ENCODE results near the gene TIMM22.
"Not testable (repeated sequence)": the region's sequence is repeated elsewhere in the genome, so short reads cannot be mapped to it uniquely, and the experiment has no call there.

Gene TIMM22

GRCh38 chr17:973053-973452 is 23.9 kb upstream of the TIMM22 start:
- DNase-seq, result no peak

GRCh38 chr17:974778-975177 is 22.2 kb upstream of the TIMM22 start:
- not testable (repeated sequence) for DNase-seq

- no peak for DNase-seq
These were observed 21.5 kb upstream of the TIMM22 start for GRCh38 chr17:975371-975915.

GRCh38 chr17:976312-976711 is 20.6 kb upstream of the TIMM22 start:
- no peak for DNase-seq

- no peak for DNase-seq
These were observed 19.8 kb upstream of the TIMM22 start for GRCh38 chr17:977166-977565.

- no peak for DNase-seq
These were observed 18.5 kb upstream of the TIMM22 start for GRCh38 chr17:978103-979093.

GRCh38 chr17:979212-979538 is 17.8 kb upstream of the TIMM22 start:
- DNase-seq, result no peak

GRCh38 chr17:979539-980405 is 17.2 kb upstream of the TIMM22 start, which contains the start of gene NXN:
Gene NXN, minus strand, starts transcription at chr17:979776.
- peak; percentile 84 for DNase-seq

- peak; percentile 70 for DNase-seq
These were observed 16.3 kb upstream of the TIMM22 start for GRCh38 chr17:980406-981291.

GRCh38 chr17:981292-981658 is 15.7 kb upstream of the TIMM22 start:
- no peak for DNase-seq

GRCh38 chr17:983921-984320 is 13.0 kb upstream of the TIMM22 start:
- no peak for DNase-seq

- DNase-seq, result no peak
These were observed 10.5 kb upstream of the TIMM22 start for GRCh38 chr17:986322-986929.

GRCh38 chr17:987931-988330 is 9.0 kb upstream of the TIMM22 start:
- no peak for DNase-seq

GRCh38 chr17:988561-988960 is 8.4 kb upstream of the TIMM22 start:
- no peak for DNase-seq

- no peak for DNase-seq
These were observed 4.0 kb upstream of the TIMM22 start for GRCh38 chr17:992933-993332.

GRCh38 chr17:995324-995723 is 1.6 kb upstream of the TIMM22 start:
- DNase-seq, result not testable (repeated sequence)

- no peak for DNase-seq
These were observed 1.2 kb downstream of the TIMM22 start for GRCh38 chr17:998111-998510.

- no peak for DNase-seq
These were observed 3.9 kb downstream of the TIMM22 start for GRCh38 chr17:1000597-1001461.

GRCh38 chr17:1001640-1002411 is 4.9 kb downstream of the TIMM22 start:
- no peak for DNase-seq

- no peak for DNase-seq
These were observed 5.5 kb downstream of the TIMM22 start for GRCh38 chr17:1002412-1002753.

All from activated effector memory CD4-positive, alpha-beta T cell treated with Interleukin-2 at 50 U/mL for 16 hours (primary cell).